HG02588 (cell line): ENCODE measurements around the gene KIFC3.

Experiments
- ATAC-seq: cut with Tn5 transposase; IDR thresholded peaks from one replicate; pipeline ENCODE4 v1.9.1; 2021; ENCODE audit warnings: mild to moderate bottlenecking, moderate library complexity; ENCODE audit not compliant: unreplicated experiment

The KIFC3 gene

GRCh38 chr16:57769541-57770145 lies 32.6 kb downstream of the KIFC3 start:
- no peak for ATAC-seq

GRCh38 chr16:57766714-57767348 lies 35.5 kb downstream of the KIFC3 start:
- no peak for ATAC-seq

- no peak for ATAC-seq
Observed at GRCh38 chr16:57765160-57765728, 37.0 kb downstream of the KIFC3 start.

GRCh38 chr16:57764341-57765159 lies 37.7 kb downstream of the KIFC3 start:
- ATAC-seq, result no peak

GRCh38 chr16:57764006-57764340 lies 38.3 kb downstream of the KIFC3 start:
- ATAC-seq, result no peak

- no peak for ATAC-seq
Observed at GRCh38 chr16:57763285-57764005, 38.8 kb downstream of the KIFC3 start.

- no peak for ATAC-seq
Observed at GRCh38 chr16:57762365-57763040, 39.8 kb downstream of the KIFC3 start.

GRCh38 chr16:57761957-57762356 lies 40.3 kb downstream of the KIFC3 start:
- no peak for ATAC-seq

- no peak for ATAC-seq
Observed at GRCh38 chr16:57761301-57761700, 41.0 kb downstream of the KIFC3 start.

GRCh38 chr16:57760357-57761160 lies 41.7 kb downstream of the KIFC3 start:
- no peak for ATAC-seq

- no peak for ATAC-seq
Observed at GRCh38 chr16:57759541-57760356, 42.5 kb downstream of the KIFC3 start.

- no peak for ATAC-seq
Observed at GRCh38 chr16:57759131-57759530, 43.2 kb downstream of the KIFC3 start.

GRCh38 chr16:57758331-57759117 lies 43.8 kb downstream of the KIFC3 start:
- no peak for ATAC-seq

- ATAC-seq, result no peak
Observed at GRCh38 chr16:57757883-57758282, 44.4 kb downstream of the KIFC3 start.

- ATAC-seq, result peak; percentile 85
Observed at GRCh38 chr16:57757326-57757786, 44.9 kb downstream of the KIFC3 start.

- no peak for ATAC-seq
Observed at GRCh38 chr16:57756424-57757325, 45.6 kb downstream of the KIFC3 start.
